Caco-2 (cell line): ENCODE measurements around the gene ELP4. TPM values are rescaled to one million over a fixed set of nuclear protein-coding genes. Genes with fewer than 3 reads are reported as not detected.

Experiments
- BruUV-seq: library from RNA; stranded (reverse); fragments of 400-500 nt; replicated peaks from 2 replicates; lab custom pipeline; 2021; lab: Mats Ljungman, UMichigan
- CTCF ChIA-PET: fragments of 300-600 bp; sonication (Branson Sonifier 250); formaldehyde crosslinking; loops from one replicate; lab custom pipeline; 2022; ENCODE audit warnings: antibody characterized with exemption; lab: Charles Lee
- POLR2A ChIA-PET: fragments of 300-600 bp; sonication (Branson Sonifier 250); formaldehyde crosslinking; loops from one replicate; lab custom pipeline; 2022; ENCODE audit warnings: antibody characterized with exemption; lab: Charles Lee
- DNase-seq, 2 experiments: peaks; one replicate each; pipeline versions ENCODE4 v3.0.0 to v3.0.0-alpha.2; 2020 to 2022
- H3K27me3 ChIP-seq: replicated peaks from 2 replicates; pipeline ENCODE4 v1.6.0; 2011; ENCODE audit warnings: low read length; ENCODE audit not compliant: control insufficient read depth, insufficient read depth
- H3K36me3 ChIP-seq: 2 replicates; pipeline ENCODE4 v1.5.1; 2011; ENCODE audit warnings: low read length; ENCODE audit not compliant: control insufficient read depth, insufficient read depth
- H3K4me1 ChIP-seq: fragments of 250-450 bp; sonication (Bioruptor Pico); 2 replicates; pipeline ENCODE4 v1.5.1; 2020; ENCODE audit warnings: mild to moderate bottlenecking
- H3K4me3 ChIP-seq: 2 replicates; pipeline ENCODE4 v1.5.1; 2011; ENCODE audit warnings: low read depth, mild to moderate bottlenecking, control low read depth, low read length
- H3K9me3 ChIP-seq: fragments of 250-450 bp; sonication (Bioruptor Pico); 2 replicates; pipeline ENCODE4 v1.5.1; 2020; ENCODE audit warnings: mild to moderate bottlenecking, moderate library complexity
- H3K27ac Mint-ChIP-seq: one replicate; pipeline ENCODE4 v1.8.0; 2022; ENCODE audit warnings: mixed read lengths; ENCODE audit not compliant: unreplicated experiment
- H3K27me3 Mint-ChIP-seq: one replicate; pipeline ENCODE4 v1.8.0; 2022; ENCODE audit warnings: mixed read lengths; ENCODE audit not compliant: insufficient read depth, unreplicated experiment
- H3K36me3 Mint-ChIP-seq: one replicate; pipeline ENCODE4 v1.8.0; 2022; ENCODE audit warnings: mild to moderate bottlenecking, mixed read lengths; ENCODE audit not compliant: insufficient read depth, unreplicated experiment
- H3K4me1 Mint-ChIP-seq: one replicate; pipeline ENCODE4 v1.8.0; 2022; ENCODE audit warnings: low read depth, mixed read lengths; ENCODE audit not compliant: unreplicated experiment
- H3K4me3 Mint-ChIP-seq: one replicate; pipeline ENCODE4 v1.8.0; 2022; ENCODE audit warnings: mild to moderate bottlenecking, moderate library complexity, mixed read lengths; ENCODE audit not compliant: unreplicated experiment
- H3K9me3 Mint-ChIP-seq: one replicate; pipeline ENCODE4 v1.8.0; 2022; ENCODE audit warnings: mixed read lengths; ENCODE audit not compliant: unreplicated experiment
- CTCF ChIP-seq, 2 experiments: fragments of 200-600 bp in 1 of 2; IDR thresholded peaks; 1 replicate in 1 of 2; 2 replicates in 1 of 2; pipeline versions ENCODE4 v1.5.1 to v1.8.0; 2011 to 2022; ENCODE audit warnings: antibody characterized with exemption in 1 of 2, control low read depth in 1 of 2, inconsistent platforms in 1 of 2, low read depth in 1 of 2, low read length in 1 of 2, mild to moderate bottlenecking in 1 of 2, moderate library complexity in 1 of 2; ENCODE audit not compliant: insufficient read depth in 1 of 2, severe bottlenecking in 1 of 2, unreplicated experiment in 1 of 2
- intact Hi-C: fragments of 100-400 bp; cut with micrococcal nuclease; formaldehyde crosslinking; loops from one replicate; pipeline ENCODE4 v1.10.0; 2022; ENCODE audit not compliant: unreplicated experiment
- total RNA-seq: library from RNA; stranded (reverse); gene quantifications from 2 replicates; pipeline ENCODE4 v1.2.3, GENCODE V29; 2022

ELP4 gene
- total RNA-seq, 1 experiment from 2014 or later = 18.8 TPM

GRCh38 chr11:31512117-31512516 lies 2.5 kb downstream of the ELP4 start:
- Histone ChIP-seq H3K36me3 (no peaks in the 10 kb centered on the region), H3K4me3 (no peak overlapping the region), H3K4me1 (peaks cover 10% of the 10 kb centered on the region; the same call in 1 of the 2 replicates), H3K27me3 (no peaks in the 10 kb centered on the region), H3K9me3 (no peaks in the 10 kb centered on the region)
- peaks cover 11% of the 10 kb centered on the region for H3K4me1 Mint-ChIP-seq
- intact Hi-C loops = no loop called here
- H3K4me3 Mint-ChIP-seq = no peak overlapping the region
- H3K27ac Mint-ChIP-seq = no peak overlapping the region
- no peaks in the 10 kb centered on the region for H3K27me3 Mint-ChIP-seq
- ChIA-PET CTCF (no interaction called here), POLR2A (no interaction called here)
- TF ChIP-seq CTCF (IDR thresholded peaks at IDR 0.05; ENCODE audit: insufficient read depth in 1 of 2, low read depth in 1 of 2, low read length in 1 of 2, severe bottlenecking in 1 of 2, unreplicated experiment in 1 of 2) = no peak
- no TSS peak for BruUV-seq
- no peak for DNase-seq
- H3K9me3 Mint-ChIP-seq = no peaks in the 10 kb centered on the region
- peaks cover 12% of the 10 kb centered on the region for H3K36me3 Mint-ChIP-seq

GRCh38 chr11:31521497-31522150 lies 12.1 kb downstream of the ELP4 start:
- Mint-ChIP-seq H3K9me3 (no peaks in the 10 kb centered on the region), H3K27me3 (no peaks in the 10 kb centered on the region), H3K4me1 (no peaks in the 10 kb centered on the region), H3K4me3 (no peak overlapping the region), H3K36me3 (no peaks in the 10 kb centered on the region), H3K27ac (no peak overlapping the region)
- ChIA-PET POLR2A (no interaction called here), CTCF (no interaction called here)
- DNase-seq = no peak
- Histone ChIP-seq H3K4me3 (no peak overlapping the region), H3K27me3 (no peaks in the 10 kb centered on the region), H3K9me3 (no peaks in the 10 kb centered on the region), H3K36me3 (no peaks in the 10 kb centered on the region), H3K4me1 (no peaks in the 10 kb centered on the region)
- TF ChIP-seq CTCF (IDR thresholded peaks at IDR 0.05; ENCODE audit: insufficient read depth in 1 of 2, low read depth in 1 of 2, low read length in 1 of 2, severe bottlenecking in 1 of 2, unreplicated experiment in 1 of 2) = no peak
- intact Hi-C loops = no loop called here
- no TSS peak for BruUV-seq

- H3K4me3 Mint-ChIP-seq = no peak overlapping the region
- no peaks in the 10 kb centered on the region for H3K36me3 Mint-ChIP-seq
- Histone ChIP-seq H3K4me1 (peaks cover 15% of the 10 kb centered on the region), H3K36me3 (no peaks in the 10 kb centered on the region), H3K4me3 (no peak overlapping the region), H3K9me3 (no peaks in the 10 kb centered on the region), H3K27me3 (no peaks in the 10 kb centered on the region)
- no peak for DNase-seq
- intact Hi-C loops = no loop called here
- no peaks in the 10 kb centered on the region for H3K9me3 Mint-ChIP-seq
- no peaks in the 10 kb centered on the region for H3K27me3 Mint-ChIP-seq
- no TSS peak for BruUV-seq
- ChIA-PET POLR2A (no interaction called here), CTCF (no interaction called here)
- no peak overlapping the region for H3K27ac Mint-ChIP-seq
- peaks cover 12% of the 10 kb centered on the region for H3K4me1 Mint-ChIP-seq
- no peak for TF ChIP-seq CTCF (IDR thresholded peaks at IDR 0.05; ENCODE audit: insufficient read depth in 1 of 2, low read depth in 1 of 2, low read length in 1 of 2, severe bottlenecking in 1 of 2, unreplicated experiment in 1 of 2)
Measured at GRCh38 chr11:31529189-31529588, 19.6 kb downstream of the ELP4 start.
